ENCODE results near the gene UBTD1.
"Not testable (repeated sequence)": the region's sequence is repeated elsewhere in the genome, so short reads cannot be mapped to it uniquely, and the experiment has no call there.

UBTD1 gene

DNA sequence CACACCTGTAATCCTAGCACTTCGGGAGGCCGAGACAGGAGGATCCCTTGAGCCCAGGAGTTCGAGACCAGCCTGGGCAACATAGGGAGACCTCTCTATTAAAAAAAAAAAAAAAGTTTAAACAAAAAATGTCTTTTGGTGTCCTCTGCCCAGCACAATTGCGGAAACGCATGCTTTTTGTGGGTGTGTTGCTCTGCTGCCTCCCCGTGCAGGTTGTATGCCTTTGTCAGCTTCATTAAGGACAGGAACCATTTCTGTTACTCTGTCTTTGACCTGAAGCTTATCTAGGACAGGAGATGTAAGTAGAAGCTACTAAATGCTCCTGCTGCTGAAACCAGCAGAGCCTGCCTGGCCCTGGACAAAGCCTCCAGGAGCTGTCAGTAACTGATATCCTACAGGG, 52.5 kb downstream of the UBTD1 start:
- Mint-ChIP-seq H3K4me3 (no peak overlapping the region), H3K27me3 (no peaks in the 10 kb centered on the region), H3K27ac (no peak overlapping the region), H3K36me3 (no peaks in the 10 kb centered on the region), H3K9me3 (no peaks in the 10 kb centered on the region), H3K4me1 (peaks cover 3% of the 10 kb centered on the region)

DNA sequence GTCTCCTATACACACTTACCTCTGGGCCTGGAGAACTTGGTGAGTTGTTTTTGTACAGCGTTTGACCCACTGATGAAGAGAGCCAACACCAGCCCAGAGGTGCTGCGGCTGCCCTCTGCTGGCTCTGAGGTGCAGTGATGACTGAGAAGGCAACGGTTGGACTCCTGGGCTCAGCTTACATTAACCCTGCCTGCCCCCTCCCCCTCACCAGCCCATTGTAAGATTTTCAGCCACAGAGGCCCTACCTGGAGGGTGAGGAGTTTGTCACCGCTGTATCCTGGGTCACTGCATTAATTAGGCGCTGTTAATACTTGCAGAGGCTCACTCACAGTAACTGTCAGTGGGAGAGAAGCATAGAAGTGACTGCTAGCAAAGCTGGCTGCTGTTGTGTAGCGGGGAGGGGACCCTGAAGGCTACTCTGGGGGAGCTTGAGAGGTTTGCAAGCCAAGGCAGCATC, 54.9 kb downstream of the UBTD1 start:
- H3K27ac Mint-ChIP-seq: no peak overlapping the region
- H3K36me3 Mint-ChIP-seq: no peaks in the 10 kb centered on the region
- H3K4me3 Mint-ChIP-seq: no peak overlapping the region
- H3K4me1 Mint-ChIP-seq: peaks cover 3% of the 10 kb centered on the region
- no peaks in the 10 kb centered on the region for H3K27me3 Mint-ChIP-seq
- H3K9me3 Mint-ChIP-seq: no peaks in the 10 kb centered on the region

DNA sequence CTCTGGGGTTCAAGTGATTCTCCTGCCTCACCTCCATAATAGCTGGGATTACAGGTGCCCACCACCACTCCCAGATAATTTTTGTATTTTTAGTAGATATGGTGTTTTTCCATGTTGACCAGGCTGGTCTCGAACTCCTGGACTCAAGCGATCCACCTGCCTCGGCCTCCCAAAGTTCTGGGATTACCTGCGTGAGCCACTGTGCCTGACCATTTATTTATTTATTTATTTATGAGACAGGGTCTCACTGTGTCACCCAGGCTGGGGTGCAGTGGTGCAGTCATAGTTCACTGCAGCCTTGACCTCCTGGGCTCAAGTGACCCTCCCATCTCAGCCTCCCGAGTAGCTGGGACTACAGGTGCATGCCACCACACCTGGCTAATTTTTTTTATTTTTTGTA, 55.6 kb downstream of the UBTD1 start:
- not testable (repeated sequence) for H3K36me3 Mint-ChIP-seq, H3K4me1 Mint-ChIP-seq, H3K9me3 Mint-ChIP-seq, H3K27me3 Mint-ChIP-seq, H3K4me3 Mint-ChIP-seq, H3K27ac Mint-ChIP-seq

DNA sequence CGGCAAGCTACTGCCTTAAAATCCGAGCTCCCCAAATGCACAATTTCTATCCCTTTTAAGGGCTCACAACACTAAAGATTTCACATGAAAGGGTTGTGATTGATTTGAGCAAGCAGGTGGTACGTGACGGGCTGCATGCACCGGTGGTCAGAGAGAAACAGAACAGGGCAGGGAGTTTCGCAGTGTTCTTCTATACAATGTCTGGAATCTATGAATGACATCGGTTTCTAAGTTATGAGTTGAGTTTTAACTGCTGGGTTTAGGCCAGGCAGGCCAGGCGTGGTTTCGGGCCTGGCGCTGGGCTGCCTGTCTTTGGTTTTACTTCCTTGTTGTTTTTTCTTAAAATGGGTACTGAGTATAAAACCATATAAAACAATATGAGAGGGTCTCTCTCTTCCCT, 56.8 kb downstream of the UBTD1 start:
- not testable (repeated sequence) for H3K27ac Mint-ChIP-seq, H3K4me3 Mint-ChIP-seq, H3K9me3 Mint-ChIP-seq, H3K4me1 Mint-ChIP-seq, H3K36me3 Mint-ChIP-seq, H3K27me3 Mint-ChIP-seq

DNA sequence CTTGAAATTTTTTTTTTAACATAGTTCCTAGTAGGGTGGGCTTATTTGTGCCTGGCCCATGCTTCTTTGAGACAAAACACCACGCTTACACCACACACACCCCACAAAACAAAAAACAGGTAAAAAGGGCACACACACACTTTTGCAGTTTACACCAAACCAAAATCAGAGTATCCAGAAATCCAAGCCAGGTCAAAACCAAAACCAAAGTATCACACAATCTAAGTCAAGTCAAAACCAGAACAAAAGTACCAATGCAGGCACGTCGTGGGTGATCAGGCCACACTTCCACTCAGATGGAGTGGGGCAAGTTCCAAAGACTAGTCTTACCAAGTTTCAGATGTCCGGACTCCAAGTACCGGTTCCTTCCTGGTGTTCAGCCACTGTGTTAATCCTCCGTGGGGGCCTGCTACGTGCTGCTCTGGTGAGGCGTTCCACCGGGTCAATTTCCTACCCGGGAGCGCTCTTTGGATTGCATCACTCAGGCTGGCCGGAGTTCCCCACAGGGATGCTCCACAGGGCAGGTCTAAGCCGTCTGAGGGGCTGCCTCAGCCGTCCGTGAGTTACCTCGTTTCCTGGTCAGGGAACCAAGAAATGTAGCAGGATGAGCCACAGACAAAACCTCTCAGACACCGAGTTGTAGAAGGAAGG, 62.1 kb downstream of the UBTD1 start:
- not testable (repeated sequence) for H3K4me1 Mint-ChIP-seq, H3K27me3 Mint-ChIP-seq, H3K36me3 Mint-ChIP-seq, H3K9me3 Mint-ChIP-seq, H3K27ac Mint-ChIP-seq, H3K4me3 Mint-ChIP-seq

DNA sequence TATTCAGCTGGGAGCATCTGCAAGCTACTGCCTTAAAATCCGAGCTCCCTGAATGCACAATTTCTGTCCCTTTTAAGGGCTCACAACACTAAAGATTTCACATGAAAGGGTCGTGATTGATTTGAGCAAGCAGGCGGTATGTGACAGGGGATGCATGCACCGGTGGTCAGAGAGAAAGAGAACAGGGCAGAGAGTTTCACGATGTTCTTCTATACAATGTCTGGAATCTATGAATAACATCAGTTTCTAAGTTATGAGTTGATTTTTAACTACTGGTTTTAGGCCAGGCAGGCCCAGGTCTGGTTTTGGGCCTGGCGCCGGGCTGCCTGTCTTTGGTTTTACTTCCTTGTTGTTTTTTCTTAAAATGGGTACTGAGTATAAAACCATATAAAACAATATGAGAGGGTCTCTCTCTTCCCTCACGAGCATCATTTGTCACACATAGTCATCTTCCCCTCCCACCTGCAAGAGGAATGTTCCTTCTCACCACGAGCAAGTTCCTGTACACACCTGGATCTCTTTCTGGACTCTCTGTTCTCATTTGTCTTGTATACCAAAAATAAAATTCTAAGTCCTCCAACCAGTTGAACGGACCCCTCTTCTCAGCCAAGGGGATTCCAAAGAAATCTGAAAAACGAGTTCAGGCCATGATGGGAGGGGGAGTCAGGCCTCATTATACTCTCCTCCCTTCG, 62.8 kb downstream of the UBTD1 start:
- H3K4me3 Mint-ChIP-seq, H3K27me3 Mint-ChIP-seq, H3K9me3 Mint-ChIP-seq, H3K4me1 Mint-ChIP-seq, H3K27ac Mint-ChIP-seq, H3K36me3 Mint-ChIP-seq: not testable (repeated sequence)

DNA sequence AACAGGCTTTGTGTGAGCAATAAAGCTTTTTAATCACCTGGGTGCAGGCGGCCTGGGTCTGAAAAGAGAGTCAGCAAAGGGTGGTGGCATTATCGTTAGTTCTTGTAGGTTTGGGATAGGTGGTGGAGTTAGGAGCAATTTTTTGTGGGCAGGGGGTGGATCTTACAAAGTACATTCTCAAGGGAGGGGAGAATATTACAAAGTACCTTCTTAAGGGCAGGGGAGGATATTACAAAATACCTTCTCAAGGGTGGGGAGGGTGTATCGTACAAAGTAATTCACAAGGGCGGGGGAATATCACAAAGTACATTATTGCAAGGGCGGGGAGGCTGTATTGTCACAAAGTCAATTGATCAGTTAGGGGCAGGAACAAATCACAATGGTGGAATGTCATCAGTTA, 63.6 kb downstream of the UBTD1 start:
- H3K4me3 Mint-ChIP-seq: not testable (repeated sequence)

DNA sequence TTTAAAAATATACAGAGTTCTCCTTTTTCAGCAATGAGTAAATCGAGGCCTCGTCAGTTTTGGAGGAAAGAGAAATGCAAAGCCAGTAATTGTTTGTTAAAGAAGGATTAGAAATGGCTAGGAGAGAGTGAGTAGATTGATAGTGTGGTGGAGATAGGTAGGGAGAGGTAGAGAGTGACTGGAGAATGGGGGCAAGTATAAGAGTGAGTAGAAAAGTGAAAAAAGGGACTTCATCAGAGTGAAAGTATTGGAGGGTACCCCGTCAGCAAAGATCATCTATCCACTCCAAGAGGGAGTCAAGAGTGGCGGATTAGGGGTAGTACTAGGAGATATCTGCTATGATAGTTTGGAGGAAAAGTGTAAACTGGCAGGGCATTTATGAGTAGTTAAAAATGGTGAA, 64.6 kb downstream of the UBTD1 start:
- Mint-ChIP-seq H3K36me3 (no peaks in the 10 kb centered on the region), H3K27me3 (no peaks in the 10 kb centered on the region), H3K4me3 (no peak overlapping the region), H3K27ac (no peak overlapping the region), H3K9me3 (no peaks in the 10 kb centered on the region), H3K4me1 (no peaks in the 10 kb centered on the region)

More for the DNA sequence above, 63.6 kb downstream of the UBTD1 start:
- not testable (repeated sequence) for H3K9me3 Mint-ChIP-seq, H3K4me1 Mint-ChIP-seq, H3K36me3 Mint-ChIP-seq, H3K27ac Mint-ChIP-seq, H3K27me3 Mint-ChIP-seq

DNA sequence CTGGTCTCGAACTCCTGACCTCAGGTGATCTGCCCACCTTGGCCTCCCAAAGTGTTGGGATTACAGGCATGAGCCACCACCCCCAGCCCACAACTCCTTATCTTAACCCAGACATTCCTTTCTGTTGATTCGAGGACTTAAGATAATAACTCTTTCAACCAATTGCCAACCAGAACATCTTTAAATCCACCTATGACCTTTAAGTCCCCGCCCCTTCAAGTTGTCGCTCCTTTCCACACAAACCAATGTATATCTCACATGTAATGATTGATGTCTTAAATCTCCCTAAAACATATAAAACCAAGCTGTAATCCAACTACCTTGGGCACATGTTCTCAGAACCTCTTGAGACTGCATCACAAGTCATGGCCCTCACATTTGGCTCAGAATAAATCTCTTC, 66.1 kb downstream of the UBTD1 start:
- H3K27me3 Mint-ChIP-seq: no peaks in the 10 kb centered on the region
- H3K4me3 Mint-ChIP-seq: no peak overlapping the region
- no peaks in the 10 kb centered on the region for H3K36me3 Mint-ChIP-seq
- no peak overlapping the region for H3K27ac Mint-ChIP-seq
- no peaks in the 10 kb centered on the region for H3K9me3 Mint-ChIP-seq
- no peaks in the 10 kb centered on the region for H3K4me1 Mint-ChIP-seq

DNA sequence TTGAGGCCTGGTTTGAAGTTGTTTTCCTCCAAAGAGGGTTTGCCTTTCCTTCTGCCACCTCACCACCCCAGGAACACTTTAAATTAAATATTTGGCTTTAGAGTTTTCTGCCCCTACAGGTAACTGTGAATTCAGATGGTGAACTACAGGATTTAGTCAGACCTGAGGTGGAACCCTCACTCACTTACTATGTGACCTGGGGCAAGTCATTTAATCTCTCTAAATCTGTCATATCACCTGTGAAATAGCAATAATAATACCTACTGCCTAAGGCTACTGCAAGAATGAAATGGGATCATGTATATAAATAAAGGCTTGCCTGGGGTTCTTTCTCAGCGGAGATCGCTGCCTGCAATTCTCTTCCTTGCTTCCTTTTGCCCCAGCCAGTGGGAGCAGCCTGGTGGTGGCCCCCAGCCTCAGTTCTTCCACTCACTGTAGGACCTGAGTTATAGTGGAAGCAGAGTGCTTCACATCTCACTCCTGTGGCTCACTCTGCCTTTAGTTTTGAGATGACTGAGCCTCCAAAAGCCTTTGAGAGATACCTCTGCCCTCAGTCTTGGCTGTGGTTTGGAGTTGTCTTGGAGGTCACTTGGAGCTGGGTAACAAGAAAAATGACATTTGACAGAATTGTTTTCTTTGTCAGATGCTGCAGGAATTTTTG, 67.7 kb downstream of the UBTD1 start:
- H3K4me3 Mint-ChIP-seq: no peak overlapping the region
- no peaks in the 10 kb centered on the region for H3K4me1 Mint-ChIP-seq
- H3K9me3 Mint-ChIP-seq: no peaks in the 10 kb centered on the region
- no peaks in the 10 kb centered on the region for H3K27me3 Mint-ChIP-seq
- H3K27ac Mint-ChIP-seq: no peak overlapping the region
- H3K36me3 Mint-ChIP-seq: no peaks in the 10 kb centered on the region

DNA sequence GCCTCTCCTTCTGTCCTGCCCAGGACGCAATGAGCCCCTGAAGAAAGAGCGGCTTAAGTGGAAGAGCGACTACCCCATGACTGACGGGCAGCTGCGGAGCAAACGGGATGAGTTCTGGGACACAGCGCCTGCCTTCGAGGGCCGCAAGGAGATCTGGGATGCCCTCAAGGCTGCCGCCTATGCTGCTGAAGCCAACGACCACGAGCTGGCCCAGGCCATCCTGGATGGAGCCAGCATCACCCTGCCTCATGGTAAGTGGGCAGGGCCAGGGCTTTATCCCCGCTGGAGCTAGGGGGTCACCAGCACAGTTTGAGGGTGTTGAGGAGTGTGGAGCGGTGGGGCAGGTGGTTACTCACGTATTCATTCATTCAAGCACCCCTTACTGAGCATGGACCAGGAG, 69.2 kb downstream of the UBTD1 start:
- Mint-ChIP-seq H3K9me3 (no peaks in the 10 kb centered on the region), H3K4me3 (no peak overlapping the region), H3K4me1 (no peaks in the 10 kb centered on the region), H3K27ac (no peak overlapping the region), H3K36me3 (no peaks in the 10 kb centered on the region), H3K27me3 (no peaks in the 10 kb centered on the region)

DNA sequence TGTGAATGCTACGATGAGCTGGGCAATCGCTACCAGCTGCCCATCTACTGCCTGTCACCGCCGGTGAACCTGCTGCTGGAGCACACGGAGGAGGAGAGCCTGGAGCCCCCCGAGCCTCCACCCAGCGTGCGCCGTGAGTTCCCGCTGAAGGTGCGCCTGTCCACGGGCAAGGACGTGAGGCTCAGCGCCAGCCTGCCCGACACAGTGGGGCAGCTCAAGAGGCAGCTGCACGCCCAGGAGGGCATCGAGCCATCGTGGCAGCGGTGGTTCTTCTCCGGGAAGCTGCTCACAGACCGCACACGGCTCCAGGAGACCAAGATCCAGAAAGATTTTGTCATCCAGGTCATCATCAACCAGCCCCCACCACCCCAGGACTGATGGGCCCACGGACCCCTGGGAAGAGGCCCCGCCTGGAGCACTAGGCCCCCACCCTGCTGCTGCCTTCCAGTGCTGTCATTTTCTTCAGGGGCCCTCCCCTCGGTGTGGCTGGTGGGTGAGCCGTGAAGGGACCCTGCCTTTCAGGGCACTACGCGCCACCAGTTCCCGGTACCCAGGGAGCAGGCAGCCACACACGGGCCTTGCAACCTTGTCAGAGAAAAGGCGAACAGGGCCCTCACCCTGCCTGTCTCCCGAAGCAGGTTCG, 71.5 kb downstream of the UBTD1 start:
- H3K27me3 Mint-ChIP-seq: no peaks in the 10 kb centered on the region
- H3K36me3 Mint-ChIP-seq: no peaks in the 10 kb centered on the region
- no peak overlapping the region for H3K4me3 Mint-ChIP-seq
- H3K27ac Mint-ChIP-seq: no peak overlapping the region
- H3K9me3 Mint-ChIP-seq: no peaks in the 10 kb centered on the region
- H3K4me1 Mint-ChIP-seq: no peaks in the 10 kb centered on the region

DNA sequence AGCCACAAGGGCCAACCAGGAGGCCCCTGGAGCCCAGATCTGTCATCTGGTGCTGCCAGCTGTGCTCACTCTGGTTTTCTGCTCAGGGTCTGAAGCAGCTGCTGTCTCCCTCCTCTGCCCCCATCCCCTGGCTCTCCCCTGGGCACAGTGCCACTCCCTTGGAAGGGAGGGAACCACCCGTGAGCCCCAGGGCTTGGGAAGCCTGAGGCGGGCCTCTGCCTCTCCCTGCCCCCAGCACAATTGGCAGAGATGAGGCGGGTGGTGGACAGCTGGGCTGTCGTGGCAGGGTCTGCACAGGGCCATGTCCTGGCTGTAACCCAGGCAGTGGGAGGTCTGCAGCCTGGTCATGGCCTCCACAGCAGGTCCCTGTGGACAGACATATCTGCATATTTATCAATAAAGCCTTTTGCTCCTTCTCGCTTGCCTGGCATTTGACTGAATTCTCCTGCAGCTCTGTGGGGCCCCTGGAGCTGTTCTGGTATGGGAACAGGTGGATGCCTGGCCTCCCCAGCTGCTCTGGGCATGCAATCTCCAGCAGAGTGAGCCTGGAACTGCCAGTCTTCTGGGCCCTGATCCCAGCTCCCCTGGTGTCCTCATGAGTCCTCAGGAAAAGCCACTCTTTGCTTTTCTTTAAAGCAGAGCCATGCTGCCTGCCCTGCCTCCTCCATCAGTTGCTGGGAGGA, 72.2 kb downstream of the UBTD1 start:
- Mint-ChIP-seq H3K27me3 (no peaks in the 10 kb centered on the region), H3K36me3 (no peaks in the 10 kb centered on the region), H3K4me1 (no peaks in the 10 kb centered on the region), H3K4me3 (no peak overlapping the region), H3K27ac (no peak overlapping the region), H3K9me3 (no peaks in the 10 kb centered on the region)

DNA sequence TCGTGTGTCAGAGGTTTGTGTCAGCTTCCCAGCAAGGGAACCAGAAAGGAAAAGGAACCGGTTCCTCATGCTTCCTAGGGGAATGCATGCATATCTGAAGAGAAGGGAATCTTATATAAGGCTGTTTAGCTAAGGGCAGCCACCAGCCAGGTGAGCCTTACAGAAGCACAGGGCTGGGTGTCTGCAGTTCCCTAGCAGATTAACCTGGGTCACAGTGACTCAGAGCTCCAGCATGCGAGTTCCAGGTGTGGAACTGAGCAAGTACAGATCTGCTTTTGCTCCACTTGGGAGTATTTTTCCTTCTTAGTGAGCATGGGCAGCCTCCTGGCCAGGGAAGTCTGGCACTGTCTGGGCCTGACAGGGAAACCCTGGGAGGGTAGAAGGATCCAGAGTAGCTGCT, 72.9 kb downstream of the UBTD1 start:
- Mint-ChIP-seq H3K27ac (no peak overlapping the region), H3K4me1 (no peaks in the 10 kb centered on the region), H3K27me3 (no peaks in the 10 kb centered on the region), H3K9me3 (no peaks in the 10 kb centered on the region), H3K4me3 (no peak overlapping the region), H3K36me3 (no peaks in the 10 kb centered on the region)

DNA sequence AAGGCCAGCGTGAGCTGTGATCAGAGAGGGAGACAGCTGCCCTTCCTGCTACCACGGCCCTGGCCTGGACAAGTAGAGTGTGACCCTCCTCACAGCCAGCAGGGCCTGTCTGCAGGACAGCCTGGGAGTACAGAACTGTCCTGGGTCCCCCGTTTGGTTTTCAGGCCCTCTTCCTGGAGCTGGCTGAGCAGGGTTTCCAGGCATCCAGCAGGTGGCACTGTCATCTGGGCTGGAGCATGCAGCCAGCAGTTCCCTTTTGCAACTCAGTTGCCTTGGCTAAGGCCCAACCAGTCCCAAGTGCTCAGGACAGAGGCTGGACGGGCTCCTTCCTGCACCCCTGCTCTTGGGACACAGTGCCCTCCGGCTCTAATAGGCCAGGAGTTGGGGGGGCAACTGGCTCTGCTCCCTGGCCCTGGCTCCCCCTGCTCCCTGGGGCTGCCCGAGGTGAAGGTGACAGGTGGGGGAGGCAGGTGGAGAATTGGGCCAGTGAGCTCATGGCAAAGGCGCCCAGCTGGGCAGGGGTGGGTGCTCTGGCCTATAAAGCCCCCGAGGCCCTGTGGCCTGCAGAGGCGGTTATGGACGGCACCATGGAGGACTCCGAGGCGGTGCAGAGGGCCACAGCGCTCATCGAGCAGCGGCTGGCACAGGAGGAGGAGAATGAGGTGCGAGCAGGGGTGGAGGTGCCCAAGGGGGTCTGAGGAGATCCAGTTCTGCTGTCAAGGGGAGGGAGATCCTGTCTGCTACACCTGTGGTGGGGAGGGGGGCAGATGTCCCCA, 73.7 kb downstream of the UBTD1 start, which contains the start of gene ANKRD2:
Gene ANKRD2, plus strand, starts transcription at position 566 of the 776 bp plus-strand sequence. Its CDS starts 10 bp downstream, at position 576.
- H3K9me3 Mint-ChIP-seq: no peaks in the 10 kb centered on the region
- H3K27me3 Mint-ChIP-seq: no peaks in the 10 kb centered on the region
- no peaks in the 10 kb centered on the region for H3K36me3 Mint-ChIP-seq
- no peaks in the 10 kb centered on the region for H3K4me1 Mint-ChIP-seq
- no peak within 1 kb of the TSS for H3K27ac Mint-ChIP-seq
- H3K4me3 Mint-ChIP-seq: no peak within 1 kb of the TSS

All from activated naive CD4-positive, alpha-beta T cell treated with anti-CD3 and anti-CD28 coated beads, Interleukin-2, amount 50 U/mL, for 24 hours (primary cell).